HG02610 (cell line): ENCODE measurements around the gene TMPRSS2.

ENCODE experiments used
- ATAC-seq: cut with Tn5 transposase; IDR thresholded peaks from one replicate; pipeline ENCODE4 v1.9.1; 2021; ENCODE audit warnings: mild to moderate bottlenecking, moderate library complexity; ENCODE audit not compliant: unreplicated experiment

Gene TMPRSS2

GRCh38 chr21:41451753-41452676, 55.9 kb downstream of the TMPRSS2 start:
- ATAC-seq = no peak

GRCh38 chr21:41449613-41450012, 58.3 kb downstream of the TMPRSS2 start:
- no peak for ATAC-seq

- no peak for ATAC-seq
Measured at GRCh38 chr21:41447356-41447755, 60.6 kb downstream of the TMPRSS2 start.

- no peak for ATAC-seq
Measured at GRCh38 chr21:41446586-41446985, 61.4 kb downstream of the TMPRSS2 start.

GRCh38 chr21:41445465-41445862, 62.5 kb downstream of the TMPRSS2 start:
- ATAC-seq = no peak

- no peak for ATAC-seq
Measured at GRCh38 chr21:41444703-41445464, 63.1 kb downstream of the TMPRSS2 start.

- no peak for ATAC-seq
Measured at GRCh38 chr21:41443562-41443961, 64.4 kb downstream of the TMPRSS2 start.

GRCh38 chr21:41442481-41443186, 65.3 kb downstream of the TMPRSS2 start:
- ATAC-seq = no peak

- no peak for ATAC-seq
Measured at GRCh38 chr21:41441546-41441945, 66.4 kb downstream of the TMPRSS2 start.

GRCh38 chr21:41439248-41439647, 68.7 kb downstream of the TMPRSS2 start:
- ATAC-seq = no peak

- ATAC-seq = no peak
Measured at GRCh38 chr21:41438425-41439113, 69.4 kb downstream of the TMPRSS2 start.

GRCh38 chr21:41437729-41438128, 70.2 kb downstream of the TMPRSS2 start:
- ATAC-seq = no peak

GRCh38 chr21:41435706-41436105, 72.3 kb downstream of the TMPRSS2 start:
- no peak for ATAC-seq

- ATAC-seq = no peak
Measured at GRCh38 chr21:41433566-41433965, 74.4 kb downstream of the TMPRSS2 start.

GRCh38 chr21:41432562-41433460, 75.1 kb downstream of the TMPRSS2 start:
- ATAC-seq = no peak

GRCh38 chr21:41431788-41432548, 76.0 kb downstream of the TMPRSS2 start:
- ATAC-seq = peak; percentile 75

GRCh38 chr21:41429925-41430491, 78.0 kb downstream of the TMPRSS2 start:
- ATAC-seq = no peak

- ATAC-seq = no peak
Measured at GRCh38 chr21:41429305-41429704, 78.7 kb downstream of the TMPRSS2 start.

GRCh38 chr21:41428847-41429246, 79.1 kb downstream of the TMPRSS2 start:
- no peak for ATAC-seq
